Progenitor cell of endocrine pancreas (in vitro differentiated cells): ENCODE results near the gene PLAA. TPM values are rescaled to one million over a fixed set of nuclear protein-coding genes. Genes with fewer than 3 reads are reported as not detected.

Source experiments
- total RNA-seq: library from RNA; stranded (reverse); gene quantifications from 2 replicates; pipeline ENCODE4 v1.2.1, GENCODE V29; 2021

PLAA gene
- total RNA-seq, 1 donor from 2014 or later = 46.6 TPM

Other genes starting within 250 kb of the PLAA start
- gene CAAP1, start 54.4 kb downstream of the PLAA start, total RNA-seq = 24.7 and 25.1 TPM in 2 replicates
- 25.1 and 26.0 TPM in 2 replicates for gene IFT74, start 9.2 kb upstream of the PLAA start, total RNA-seq
- gene LRRC19, start 58.4 kb upstream of the PLAA start, total RNA-seq = not detected in 2 replicates
- not detected in 2 replicates for gene TEK, start 162.0 kb upstream of the PLAA start, total RNA-seq